Epithelial cell of prostate (primary cell): Measurements from ENCODE around the gene OLIG1.

Experiments
- DNase-seq: peaks from one replicate; pipeline ENCODE4 v3.0.0-alpha.2; 2011; ENCODE audit warnings: low read depth, low spot score
- H3K27ac ChIP-seq: fragments of 450-650 bp; 2 replicates; pipeline ENCODE4 v1.5.1; 2017; ENCODE audit warnings: mild to moderate bottlenecking

The OLIG1 gene

GRCh38 chr21:33030633-33031032 lies 39.3 kb upstream of the OLIG1 start:
- DNase-seq = no peak

GRCh38 chr21:33031152-33031911 lies 38.6 kb upstream of the OLIG1 start:
- DNase-seq = no peak
- H3K27ac ChIP-seq = no peak overlapping the region

More at GRCh38 chr21:33030633-33031032, 39.3 kb upstream of the OLIG1 start:
- H3K27ac ChIP-seq = no peak overlapping the region

GRCh38 chr21:33032434-33033047 lies 37.4 kb upstream of the OLIG1 start:
- DNase-seq = no peak
- no peak overlapping the region for H3K27ac ChIP-seq

GRCh38 chr21:33033094-33033951 lies 36.6 kb upstream of the OLIG1 start:
- H3K27ac ChIP-seq = no peak overlapping the region
- no peak for DNase-seq

- DNase-seq = no peak
- H3K27ac ChIP-seq = no peak overlapping the region
These were observed 36.0 kb upstream of the OLIG1 start for GRCh38 chr21:33033961-33034413.

- DNase-seq = no peak
- no peak overlapping the region for H3K27ac ChIP-seq
These were observed 34.8 kb upstream of the OLIG1 start for GRCh38 chr21:33035147-33035546.

GRCh38 chr21:33036430-33037162 lies 33.3 kb upstream of the OLIG1 start:
- H3K27ac ChIP-seq = no peak overlapping the region
- no peak for DNase-seq

GRCh38 chr21:33037501-33037900 lies 32.4 kb upstream of the OLIG1 start:
- DNase-seq = no peak
- H3K27ac ChIP-seq = no peak overlapping the region

- H3K27ac ChIP-seq = no peak overlapping the region
- no peak for DNase-seq
These were observed 30.4 kb upstream of the OLIG1 start for GRCh38 chr21:33039536-33039935.

GRCh38 chr21:33040215-33040614 lies 29.7 kb upstream of the OLIG1 start:
- no peak overlapping the region for H3K27ac ChIP-seq
- DNase-seq = no peak

GRCh38 chr21:33041981-33042380 lies 28.0 kb upstream of the OLIG1 start:
- H3K27ac ChIP-seq = no peak overlapping the region
- DNase-seq = no peak

GRCh38 chr21:33042812-33043211 lies 27.1 kb upstream of the OLIG1 start:
- no peak overlapping the region for H3K27ac ChIP-seq
- no peak for DNase-seq

- H3K27ac ChIP-seq = no peak overlapping the region
- no peak for DNase-seq
These were observed 23.5 kb upstream of the OLIG1 start for GRCh38 chr21:33046455-33046854.

GRCh38 chr21:33047231-33047630 lies 22.7 kb upstream of the OLIG1 start:
- DNase-seq = no peak
- no peak overlapping the region for H3K27ac ChIP-seq

- no peak overlapping the region for H3K27ac ChIP-seq
- no peak for DNase-seq
These were observed 18.0 kb upstream of the OLIG1 start for GRCh38 chr21:33051925-33052324.

GRCh38 chr21:33053951-33054350 lies 16.0 kb upstream of the OLIG1 start:
- DNase-seq = no peak
- no peak overlapping the region for H3K27ac ChIP-seq

GRCh38 chr21:33055991-33056390 lies 13.9 kb upstream of the OLIG1 start:
- no peak overlapping the region for H3K27ac ChIP-seq
- no peak for DNase-seq

GRCh38 chr21:33057385-33057940 lies 12.5 kb upstream of the OLIG1 start:
- H3K27ac ChIP-seq = no peak overlapping the region
- no peak for DNase-seq

- DNase-seq = no peak
- H3K27ac ChIP-seq = no peak overlapping the region
These were observed 11.4 kb upstream of the OLIG1 start for GRCh38 chr21:33058527-33058926.

GRCh38 chr21:33058957-33059356 lies 11.0 kb upstream of the OLIG1 start:
- H3K27ac ChIP-seq = no peak overlapping the region
- no peak for DNase-seq
